Activated CD4-positive, alpha-beta T cell treated with anti-CD3 and anti-CD28 coated beads for 36 hours (primary cell): ENCODE data around the gene SYNDIG1. TPM values are rescaled to one million over a fixed set of nuclear protein-coding genes. Genes with fewer than 3 reads are reported as not detected.

Source experiments
- ATAC-seq: fragments of 200-7000 bp; cut with Tn5 transposase; one replicate; pipeline ENCODE4 v1.10.0; 2021; ENCODE audit warnings: mild to moderate bottlenecking, moderate library complexity
- CTCF ChIA-PET: fragments of 350-600 bp; sonication (Branson Sonifier 250); formaldehyde crosslinking; loops from one replicate; lab custom pipeline; 2021; ENCODE audit warnings: antibody characterized with exemption; lab: Charles Lee
- POLR2A ChIA-PET: fragments of 350-600 bp; sonication (Branson Sonifier 250); formaldehyde crosslinking; loops from one replicate; lab custom pipeline; 2021; ENCODE audit warnings: antibody characterized with exemption, inconsistent platforms; lab: Charles Lee
- DNase-seq: peaks from one replicate; pipeline ENCODE4 v3.0.0-alpha.2; 2020
- H3K27ac Mint-ChIP-seq: one replicate; pipeline ENCODE4 v1.8.0; 2021; ENCODE audit warnings: mixed read lengths
- H3K27me3 Mint-ChIP-seq: one replicate; pipeline ENCODE4 v1.8.0; 2021; ENCODE audit warnings: mixed read lengths
- H3K36me3 Mint-ChIP-seq: one replicate; pipeline ENCODE4 v1.8.0; 2021; ENCODE audit warnings: low read depth, mixed read lengths
- H3K4me1 Mint-ChIP-seq: one replicate; pipeline ENCODE4 v1.8.0; 2021; ENCODE audit warnings: mixed read lengths
- H3K4me3 Mint-ChIP-seq: one replicate; pipeline ENCODE4 v1.8.0; 2021; ENCODE audit warnings: mild to moderate bottlenecking, moderate library complexity, mixed read lengths
- H3K9me3 Mint-ChIP-seq: one replicate; pipeline ENCODE4 v1.8.0; 2021; ENCODE audit warnings: low read depth, mixed read lengths
- intact Hi-C, 2 experiments: fragments of 100-400 bp; cut with DNase I in 1 of 2; cut with micrococcal nuclease in 1 of 2; formaldehyde crosslinking; loops; one replicate each; pipeline versions ENCODE4 v1.14.2 to v1.15.1; 2022 to 2024; cut with DNase I, micrococcal nuclease
- total RNA-seq, 2 experiments: library from RNA; stranded (reverse); gene quantifications; one replicate each; pipeline ENCODE4 v1.2.3, GENCODE V29; 2021

Gene SYNDIG1
- total RNA-seq, 2 experiments from 2014 or later: not detected

- DNase-seq (no peak), ATAC-seq (no peak)
- ChIA-PET POLR2A (no interaction called here), CTCF (no interaction called here)
- no peak overlapping the region for H3K4me3 Mint-ChIP-seq
- intact Hi-C loops: no loop called here
- H3K9me3 Mint-ChIP-seq: no peaks in the 10 kb centered on the region
- no peaks in the 10 kb centered on the region for H3K27me3 Mint-ChIP-seq
- no peaks in the 10 kb centered on the region for H3K36me3 Mint-ChIP-seq
- no peak overlapping the region for H3K27ac Mint-ChIP-seq
- H3K4me1 Mint-ChIP-seq: no peaks in the 10 kb centered on the region
Measured at GRCh38 chr20:24672886-24673677, 203.7 kb downstream of the SYNDIG1 start.

- Mint-ChIP-seq H3K4me1 (no peaks in the 10 kb centered on the region), H3K9me3 (no peaks in the 10 kb centered on the region), H3K4me3 (no peak overlapping the region), H3K27ac (no peak overlapping the region), H3K27me3 (no peaks in the 10 kb centered on the region), H3K36me3 (no peaks in the 10 kb centered on the region)
- ATAC-seq (no peak), DNase-seq (no peak)
- CTCF ChIA-PET: interaction anchor here (0.8 kb wide), 1 partner anchor 12 kb away, joined by 3 read pairs; no protein-coding TSS in a partner anchor
- POLR2A ChIA-PET: no interaction called here
- intact Hi-C loops: no loop called here
Measured at GRCh38 chr20:24673678-24674570, 204.5 kb downstream of the SYNDIG1 start.

- Mint-ChIP-seq H3K36me3 (no peaks in the 10 kb centered on the region), H3K27ac (no peak overlapping the region), H3K4me3 (no peak overlapping the region), H3K27me3 (no peaks in the 10 kb centered on the region), H3K4me1 (no peaks in the 10 kb centered on the region), H3K9me3 (no peaks in the 10 kb centered on the region)
- POLR2A ChIA-PET: no interaction called here
- DNase-seq: no peak
- CTCF ChIA-PET: interaction anchor here (0.8 kb wide), 1 partner anchor 11 kb away, joined by 3 read pairs; no protein-coding TSS in a partner anchor
- intact Hi-C loops: no loop called here
- ATAC-seq: no peak
Measured at GRCh38 chr20:24674921-24675605, 205.6 kb downstream of the SYNDIG1 start.

GRCh38 chr20:24675651-24676352 lies 206.4 kb downstream of the SYNDIG1 start:
- no peaks in the 10 kb centered on the region for H3K4me1 Mint-ChIP-seq
- no peak overlapping the region for H3K27ac Mint-ChIP-seq
- CTCF ChIA-PET: interaction anchor here (1.1 kb wide), 1 partner anchor 33 kb away, joined by 3 read pairs; no protein-coding TSS in a partner anchor
- POLR2A ChIA-PET: interaction anchor here (0.6 kb wide), 1 partner anchor 954 kb away, joined by 3 read pairs; no protein-coding TSS in a partner anchor
- no peaks in the 10 kb centered on the region for H3K27me3 Mint-ChIP-seq
- no peak for ATAC-seq
- no peaks in the 10 kb centered on the region for H3K9me3 Mint-ChIP-seq
- no peak for DNase-seq
- intact Hi-C loops: no loop called here
- no peaks in the 10 kb centered on the region for H3K36me3 Mint-ChIP-seq
- no peak overlapping the region for H3K4me3 Mint-ChIP-seq

- no peak overlapping the region for H3K4me3 Mint-ChIP-seq
- H3K36me3 Mint-ChIP-seq: no peaks in the 10 kb centered on the region
- H3K9me3 Mint-ChIP-seq: no peaks in the 10 kb centered on the region
- no peaks in the 10 kb centered on the region for H3K4me1 Mint-ChIP-seq
- intact Hi-C loops: no loop called here
- ChIA-PET POLR2A (interaction anchor here (0.6 kb wide), 1 partner anchor 953 kb away, joined by 3 read pairs; no protein-coding TSS in a partner anchor), CTCF (interaction anchor here (1.1 kb wide), 1 partner anchor 34 kb away, joined by 3 read pairs; no protein-coding TSS in a partner anchor)
- no peak for ATAC-seq
- H3K27me3 Mint-ChIP-seq: no peaks in the 10 kb centered on the region
- no peak overlapping the region for H3K27ac Mint-ChIP-seq
- no peak for DNase-seq
Measured at GRCh38 chr20:24676353-24676977, 207.0 kb downstream of the SYNDIG1 start.

GRCh38 chr20:24676978-24677370 lies 207.5 kb downstream of the SYNDIG1 start:
- Mint-ChIP-seq H3K9me3 (no peaks in the 10 kb centered on the region), H3K4me3 (no peak overlapping the region), H3K27ac (no peak overlapping the region), H3K4me1 (no peaks in the 10 kb centered on the region), H3K27me3 (no peaks in the 10 kb centered on the region), H3K36me3 (no peaks in the 10 kb centered on the region)
- no peak for ATAC-seq
- ChIA-PET POLR2A (no interaction called here), CTCF (interaction anchor here (1.1 kb wide), 1 partner anchor 34 kb away, joined by 3 read pairs; no protein-coding TSS in a partner anchor)
- intact Hi-C loops: no loop called here
- no peak for DNase-seq

- intact Hi-C loops: no loop called here
- ChIA-PET POLR2A (no interaction called here), CTCF (no interaction called here)
- Mint-ChIP-seq H3K9me3 (no peaks in the 10 kb centered on the region), H3K36me3 (no peaks in the 10 kb centered on the region), H3K27me3 (no peaks in the 10 kb centered on the region), H3K27ac (no peak overlapping the region), H3K4me3 (no peak overlapping the region), H3K4me1 (no peaks in the 10 kb centered on the region)
- DNase-seq: no peak
- no peak for ATAC-seq
Measured at GRCh38 chr20:24677626-24678315, 208.3 kb downstream of the SYNDIG1 start.

GRCh38 chr20:24678351-24679106 lies 209.1 kb downstream of the SYNDIG1 start:
- ATAC-seq (no peak), DNase-seq (no peak)
- Mint-ChIP-seq H3K27ac (no peak overlapping the region), H3K9me3 (no peaks in the 10 kb centered on the region), H3K36me3 (no peaks in the 10 kb centered on the region), H3K4me1 (no peaks in the 10 kb centered on the region), H3K4me3 (no peak overlapping the region), H3K27me3 (no peaks in the 10 kb centered on the region)
- ChIA-PET CTCF (no interaction called here), POLR2A (no interaction called here)
- intact Hi-C loops: no loop called here

- Mint-ChIP-seq H3K27ac (no peak overlapping the region), H3K4me1 (no peaks in the 10 kb centered on the region), H3K4me3 (no peak overlapping the region), H3K36me3 (no peaks in the 10 kb centered on the region), H3K27me3 (no peaks in the 10 kb centered on the region), H3K9me3 (no peaks in the 10 kb centered on the region)
- no peak for ATAC-seq
- intact Hi-C loops: loop anchor here in 1 of 2 experiments (10.0 kb wide), 1 partner anchor 235 kb away; no protein-coding TSS in a partner anchor
- DNase-seq: no peak
- POLR2A ChIA-PET: no interaction called here
- CTCF ChIA-PET: no interaction called here
Measured at GRCh38 chr20:24679448-24680047, 210.1 kb downstream of the SYNDIG1 start.
